Urothelium cell line (cell line): ENCODE results near the gene SEZ6L.

Experiments
- DNase-seq: peaks from one replicate; pipeline ENCODE4 v3.0.0; 2011; ENCODE audit warnings: low spot score, mixed read lengths
- FAIRE-seq: peaks from 2 replicates; lab custom pipeline; 2011; peaks lifted over from hg19 to GRCh38; lab: Jason Lieb, UNC

Gene SEZ6L

DNA sequence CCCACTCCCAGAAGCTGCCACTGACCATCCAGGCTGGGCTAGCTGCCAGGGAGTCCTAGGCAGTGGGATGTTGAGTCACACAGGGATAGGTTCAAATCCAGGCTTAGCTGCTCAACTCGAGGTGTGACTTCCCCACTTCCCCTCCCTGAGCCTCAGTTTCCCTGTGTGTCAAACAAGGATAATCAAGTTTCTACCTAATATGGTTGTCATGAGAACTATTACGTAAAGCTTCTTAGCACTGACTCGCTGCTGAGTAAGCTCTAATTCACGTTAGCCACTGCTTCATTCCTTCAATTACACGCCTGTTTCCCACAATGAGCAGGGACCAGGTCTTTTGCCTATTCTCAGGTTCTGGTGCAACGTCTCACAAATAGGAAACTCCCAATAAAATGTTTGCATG lies 67.7 kb downstream of the SEZ6L start:
- DNase-seq (no peak), FAIRE-seq (peak; percentile 48)

GRCh38 chr22:26238596-26238995 lies 69.3 kb downstream of the SEZ6L start:
- DNase-seq (no peak), FAIRE-seq (no peak)

GRCh38 chr22:26239581-26239980 lies 70.3 kb downstream of the SEZ6L start:
- DNase-seq, result no peak
- no peak for FAIRE-seq

DNA sequence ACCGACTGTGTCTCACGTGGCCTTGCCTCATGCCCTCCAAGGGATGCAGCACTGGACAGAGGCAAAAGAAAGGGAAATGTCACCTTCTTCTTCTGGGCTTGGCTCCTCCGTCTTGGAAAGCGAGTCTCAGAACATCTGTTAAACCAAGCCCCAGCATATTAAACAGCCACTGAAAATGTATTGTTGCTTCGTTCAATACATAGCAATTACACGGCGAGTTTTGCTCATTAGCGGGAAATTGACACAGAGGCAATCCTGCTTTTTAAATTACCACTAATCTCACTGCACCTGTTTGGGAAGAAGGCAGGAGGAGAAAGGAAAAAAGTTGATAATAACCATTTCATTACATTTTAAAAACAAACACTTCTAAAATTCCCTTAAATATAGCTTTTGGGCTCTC lies 72.1 kb downstream of the SEZ6L start:
- no peak for FAIRE-seq
- DNase-seq, result no peak

- no peak for DNase-seq
- FAIRE-seq, result no peak
These were observed 75.7 kb downstream of the SEZ6L start for GRCh38 chr22:26245001-26245400.

GRCh38 chr22:26246552-26246951 lies 77.3 kb downstream of the SEZ6L start:
- FAIRE-seq (peak; percentile 68), DNase-seq (no peak)

DNA sequence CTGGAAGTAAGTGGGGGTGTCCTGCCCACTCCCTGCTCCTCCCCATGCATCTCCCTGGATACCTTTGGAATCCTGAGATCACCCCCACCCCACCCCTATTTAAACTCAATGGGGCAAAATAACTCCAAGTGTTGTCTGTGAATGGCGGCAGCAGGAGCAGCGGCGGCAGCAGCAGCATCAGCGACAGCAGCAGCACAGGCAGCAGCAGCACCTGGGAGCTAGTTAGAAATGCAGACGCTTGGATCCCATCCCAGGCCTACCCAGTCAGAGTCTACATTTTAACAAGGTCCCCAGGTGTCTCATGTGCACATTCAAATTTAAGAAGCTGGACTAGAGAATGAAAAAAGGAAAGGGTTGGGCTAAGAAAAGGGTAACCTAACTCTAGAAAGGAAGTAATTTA lies 82.6 kb downstream of the SEZ6L start:
- DNase-seq, result no peak
- peak; percentile 95 for FAIRE-seq

DNA sequence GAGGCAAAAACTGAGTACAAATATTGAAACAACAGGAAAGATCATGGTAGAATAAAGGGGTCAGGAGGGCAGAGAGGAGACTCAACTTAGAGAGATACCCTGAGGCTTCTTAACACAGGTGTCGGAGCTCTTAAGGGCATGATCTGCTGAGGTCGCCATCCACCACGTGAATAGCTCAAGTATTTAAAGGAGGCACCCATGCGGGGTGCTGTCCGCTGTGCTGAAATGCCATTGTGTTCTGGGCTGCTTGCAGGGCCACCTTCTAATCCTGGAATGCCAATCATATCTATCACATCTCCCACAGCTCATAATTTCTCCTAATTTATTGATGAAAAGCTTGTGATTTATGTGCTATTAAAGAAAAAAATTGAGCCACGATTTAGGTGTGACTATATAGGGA lies 90.2 kb downstream of the SEZ6L start:
- FAIRE-seq, result peak; percentile 61
- DNase-seq, result peak; percentile 84

GRCh38 chr22:26264162-26264561 lies 94.9 kb downstream of the SEZ6L start:
- DNase-seq, result no peak
- FAIRE-seq, result peak; percentile 17

DNA sequence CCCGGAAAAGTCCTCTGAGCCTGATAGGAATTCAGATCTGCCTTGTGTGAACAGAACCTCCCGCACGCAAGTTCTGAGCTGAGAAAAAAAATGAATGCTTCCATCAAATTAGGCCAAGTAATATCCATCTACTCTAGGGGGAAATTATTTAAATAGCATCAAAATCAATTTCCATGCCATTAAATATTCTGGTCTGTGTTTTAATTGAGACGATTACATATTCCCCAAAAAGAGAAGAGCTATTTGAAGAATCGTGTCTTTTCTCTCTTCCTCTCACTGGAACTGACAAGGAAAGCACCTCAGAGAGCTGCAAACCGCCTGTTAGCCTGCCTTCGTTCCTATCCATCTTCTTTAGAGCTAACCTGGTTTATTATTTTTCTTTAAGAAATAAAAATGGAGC lies 96.0 kb downstream of the SEZ6L start:
- FAIRE-seq, result no peak
- DNase-seq, result no peak

- DNase-seq (peak; percentile 50), FAIRE-seq (peak; percentile 93)
These were observed 96.6 kb downstream of the SEZ6L start for GRCh38 chr22:26265909-26266308.

GRCh38 chr22:26267856-26268255 lies 98.6 kb downstream of the SEZ6L start:
- DNase-seq (no peak), FAIRE-seq (peak; percentile 74)

GRCh38 chr22:26269572-26269971 lies 100.3 kb downstream of the SEZ6L start:
- DNase-seq (no peak), FAIRE-seq (peak; percentile 69)

DNA sequence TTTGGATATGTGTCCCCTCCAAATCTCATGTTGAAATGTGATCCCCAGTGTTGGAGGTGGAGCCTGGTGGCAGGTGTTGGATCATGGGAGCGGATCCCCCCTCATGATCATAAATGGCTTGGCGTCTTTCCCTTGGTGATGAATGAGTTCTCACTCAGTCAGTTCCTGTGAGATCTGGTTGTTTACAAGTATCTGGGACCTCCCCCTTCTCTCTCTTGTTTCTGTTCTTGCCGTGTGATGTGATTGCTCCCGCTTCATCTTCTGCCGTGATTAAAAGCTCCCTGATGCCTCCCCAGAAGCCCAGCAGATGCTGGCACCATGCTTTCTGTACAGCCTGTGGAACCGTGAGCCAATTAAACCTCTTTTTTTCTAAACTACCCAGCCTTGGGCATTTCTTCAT lies 102.2 kb downstream of the SEZ6L start:
- DNase-seq, result no peak

DNA sequence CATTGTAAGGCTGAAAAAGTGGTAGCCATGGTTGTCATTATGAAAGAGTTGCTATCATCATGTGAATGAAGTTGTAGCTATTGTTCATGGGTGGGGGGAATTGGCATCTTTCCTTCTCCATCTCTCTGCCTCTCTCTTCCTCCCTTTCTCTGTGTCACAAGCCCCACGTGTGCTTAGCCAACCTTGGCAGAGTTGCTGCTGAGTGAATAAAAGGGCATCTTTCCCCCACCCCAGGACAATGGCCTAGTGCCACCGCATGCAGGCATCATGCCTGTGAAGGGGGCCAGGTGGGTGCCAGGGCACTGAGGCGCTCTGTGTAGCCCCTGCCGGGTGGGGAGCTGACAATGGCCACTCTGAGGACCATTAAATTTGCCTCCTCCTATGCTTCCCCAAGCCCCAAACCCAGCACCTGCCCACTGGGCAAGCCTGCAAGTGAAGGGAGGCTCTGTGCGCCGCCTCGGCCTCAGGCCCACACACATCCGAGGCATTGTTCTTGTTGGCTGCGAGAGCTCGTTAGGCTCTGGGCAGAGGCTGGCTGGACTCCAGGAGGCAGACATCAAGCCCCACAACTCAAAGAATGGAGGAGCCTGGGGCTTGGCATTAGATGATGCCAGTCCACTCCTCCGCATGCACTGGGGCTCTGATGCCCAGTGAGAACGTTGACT lies 103.9 kb downstream of the SEZ6L start:
- DNase-seq, result no peak

More for the DNA sequence above, 102.2 kb downstream of the SEZ6L start:
- no peak for FAIRE-seq

GRCh38 chr22:26276529-26277160 lies 107.4 kb downstream of the SEZ6L start:
- peak; percentile 70 for DNase-seq
- peak; percentile 98 for FAIRE-seq

More for the DNA sequence above, 103.9 kb downstream of the SEZ6L start:
- peak; percentile 97 for FAIRE-seq

- DNase-seq (no peak), FAIRE-seq (no peak)
These were observed 112.7 kb downstream of the SEZ6L start for GRCh38 chr22:26281941-26282340.

- FAIRE-seq (no peak), DNase-seq (no peak)
These were observed 114.1 kb downstream of the SEZ6L start for GRCh38 chr22:26283330-26283729.

GRCh38 chr22:26285632-26286031 lies 116.4 kb downstream of the SEZ6L start:
- DNase-seq (no peak), FAIRE-seq (no peak)

DNA sequence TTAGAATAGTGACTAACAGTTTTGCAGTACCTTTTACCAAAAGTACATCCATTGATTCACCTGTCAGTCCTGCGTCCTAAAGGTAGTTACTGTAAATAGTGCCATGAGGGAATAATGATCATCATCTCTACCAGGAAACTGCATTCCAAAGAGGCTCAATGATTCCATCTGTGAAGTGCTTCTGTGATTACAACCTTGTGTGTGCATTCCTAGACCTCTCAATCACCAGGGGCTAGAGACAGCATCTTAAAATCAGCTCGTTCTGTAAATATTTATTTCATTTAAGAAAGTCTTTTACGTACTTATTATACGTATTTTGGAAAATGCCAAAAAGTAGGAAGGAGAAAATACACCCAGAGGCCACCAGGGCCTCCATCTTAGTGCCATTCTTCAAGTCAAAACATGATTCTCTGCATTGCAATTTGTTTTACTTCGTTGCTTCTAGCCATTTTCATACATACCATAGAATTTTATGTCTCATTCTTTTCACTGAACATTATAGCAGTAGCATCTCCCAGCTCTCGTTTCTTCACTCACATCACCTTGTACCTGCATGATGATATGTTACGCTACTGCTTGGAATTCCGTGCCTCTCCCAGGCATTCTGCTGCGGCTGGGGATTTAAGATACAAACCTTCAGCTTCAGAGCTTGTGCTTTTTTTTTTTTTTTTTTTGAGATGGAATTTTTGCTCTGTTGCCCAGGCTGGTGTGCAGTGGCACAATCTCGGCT lies 117.0 kb downstream of the SEZ6L start:
- FAIRE-seq (peak; percentile 42), DNase-seq (no peak)

DNA sequence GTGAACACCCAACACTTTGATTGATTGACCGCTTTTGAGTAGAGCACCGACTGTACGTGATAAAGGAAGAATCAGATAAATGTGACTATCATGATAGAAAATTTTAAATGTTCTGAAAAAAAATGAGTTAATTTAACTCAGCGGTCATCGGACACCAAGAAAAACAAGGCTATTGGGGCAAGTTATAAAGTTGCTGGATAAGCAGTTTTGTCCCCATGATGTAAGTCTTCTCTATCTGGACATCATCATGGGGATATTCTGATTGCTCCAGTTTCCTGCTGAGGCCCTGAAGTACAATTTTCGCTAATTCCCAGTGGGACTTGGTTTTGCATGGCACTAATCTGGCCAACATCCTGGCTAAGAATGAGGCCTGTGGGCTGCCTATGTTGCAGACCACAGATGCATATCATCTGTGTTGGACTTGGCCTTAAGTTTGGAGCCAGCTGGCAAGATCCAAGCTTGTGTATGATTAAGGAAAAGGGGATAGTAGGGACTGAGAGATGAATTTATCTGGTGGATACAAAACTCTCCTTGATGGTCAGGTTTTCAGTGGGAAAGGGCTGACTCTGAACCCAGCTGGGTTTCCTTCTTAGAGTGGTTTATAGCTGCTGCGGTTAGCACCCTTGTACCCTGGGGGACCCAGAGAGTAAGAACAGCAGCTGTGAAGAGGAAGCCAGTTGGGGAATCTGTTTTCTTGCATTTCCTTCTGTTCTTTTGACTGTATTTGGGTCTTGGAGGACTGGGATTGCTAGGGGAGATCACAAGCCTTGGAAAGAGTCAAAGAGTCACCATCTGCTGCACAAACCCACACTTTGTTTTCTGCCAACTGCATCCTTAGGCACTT lies 118.3 kb downstream of the SEZ6L start:
- no peak for DNase-seq
- FAIRE-seq, result peak; percentile 98
